Measurements from ENCODE around the gene DUS2.
"Not testable (repeated sequence)": the region's sequence is repeated elsewhere in the genome, so short reads cannot be mapped to it uniquely, and the experiment has no call there.

Gene DUS2

DNA sequence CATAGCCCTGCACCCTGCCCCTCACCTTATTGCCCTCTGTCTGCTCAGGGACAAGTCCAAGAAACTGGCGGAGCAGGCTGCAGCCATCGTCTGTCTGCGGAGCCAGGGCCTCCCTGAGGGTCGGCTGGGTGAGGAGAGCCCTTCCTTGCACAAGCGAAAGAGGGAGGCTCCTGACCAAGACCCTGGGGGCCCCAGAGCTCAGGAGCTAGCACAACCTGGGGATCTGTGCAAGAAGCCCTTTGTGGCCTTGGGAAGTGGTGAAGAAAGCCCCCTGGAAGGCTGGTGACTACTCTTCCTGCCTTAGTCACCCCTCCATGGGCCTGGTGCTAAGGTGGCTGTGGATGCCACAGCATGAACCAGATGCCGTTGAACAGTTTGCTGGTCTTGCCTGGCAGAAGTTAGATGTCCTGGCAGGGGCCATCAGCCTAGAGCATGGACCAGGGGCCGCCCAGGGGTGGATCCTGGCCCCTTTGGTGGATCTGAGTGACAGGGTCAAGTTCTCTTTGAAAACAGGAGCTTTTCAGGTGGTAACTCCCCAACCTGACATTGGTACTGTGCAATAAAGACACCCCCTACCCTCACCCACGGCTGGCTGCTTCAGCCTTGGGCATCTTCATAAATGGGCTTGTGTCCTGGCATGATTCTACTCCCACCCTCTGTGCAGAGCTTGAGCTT, 55.8 kb downstream of the DUS2 start:
- no peak for DNase-seq

DNA sequence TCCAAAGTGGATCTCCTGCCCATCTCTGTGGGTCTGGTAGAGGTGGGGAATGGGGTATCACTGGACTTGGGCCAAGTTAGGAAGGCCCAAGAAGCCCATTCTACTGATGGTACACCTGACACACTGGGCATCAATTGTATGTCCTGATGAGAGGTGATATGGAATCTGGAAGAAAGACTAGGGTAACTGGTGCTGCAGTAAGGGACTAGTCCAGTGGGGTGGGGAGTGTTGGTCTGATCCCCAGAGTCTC, 56.2 kb downstream of the DUS2 start:
- DNase-seq: no peak

DNA sequence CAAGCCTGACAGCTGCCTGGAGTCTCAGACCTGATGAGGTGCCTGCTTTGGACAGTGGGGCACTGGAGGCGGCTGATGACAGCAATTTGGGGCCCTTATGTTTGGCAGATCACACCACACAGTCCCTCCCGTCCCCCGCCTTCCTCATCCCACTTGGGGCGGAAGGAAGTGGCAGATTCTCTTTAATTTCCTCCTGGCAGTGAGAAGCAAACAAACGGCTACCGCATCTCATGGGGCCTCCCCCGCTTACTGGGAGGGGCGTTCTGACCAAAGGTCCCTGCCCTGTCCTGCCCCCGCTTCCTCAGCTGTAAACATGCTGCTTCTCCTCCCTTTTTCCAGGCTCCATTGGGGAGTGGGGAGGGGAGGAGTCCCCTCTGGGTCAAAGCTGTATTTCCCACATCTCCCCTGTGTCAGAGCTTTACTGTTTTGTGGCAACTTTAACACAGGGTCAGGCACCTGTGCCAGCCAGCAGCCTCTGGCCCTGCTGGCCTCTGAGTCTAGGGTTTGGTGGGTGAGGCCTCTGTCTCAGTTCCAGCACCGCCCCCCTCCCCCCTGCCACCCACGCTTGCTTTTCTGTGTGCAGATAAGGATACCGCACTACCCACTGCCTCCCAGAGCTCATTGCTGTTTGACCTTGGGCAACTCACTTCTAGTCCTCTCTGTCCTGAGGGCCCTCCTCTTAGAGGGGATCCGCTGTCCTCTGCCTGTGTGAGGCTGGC, 56.7 kb downstream of the DUS2 start:
- DNase-seq: peak; percentile 68 to 81

DNA sequence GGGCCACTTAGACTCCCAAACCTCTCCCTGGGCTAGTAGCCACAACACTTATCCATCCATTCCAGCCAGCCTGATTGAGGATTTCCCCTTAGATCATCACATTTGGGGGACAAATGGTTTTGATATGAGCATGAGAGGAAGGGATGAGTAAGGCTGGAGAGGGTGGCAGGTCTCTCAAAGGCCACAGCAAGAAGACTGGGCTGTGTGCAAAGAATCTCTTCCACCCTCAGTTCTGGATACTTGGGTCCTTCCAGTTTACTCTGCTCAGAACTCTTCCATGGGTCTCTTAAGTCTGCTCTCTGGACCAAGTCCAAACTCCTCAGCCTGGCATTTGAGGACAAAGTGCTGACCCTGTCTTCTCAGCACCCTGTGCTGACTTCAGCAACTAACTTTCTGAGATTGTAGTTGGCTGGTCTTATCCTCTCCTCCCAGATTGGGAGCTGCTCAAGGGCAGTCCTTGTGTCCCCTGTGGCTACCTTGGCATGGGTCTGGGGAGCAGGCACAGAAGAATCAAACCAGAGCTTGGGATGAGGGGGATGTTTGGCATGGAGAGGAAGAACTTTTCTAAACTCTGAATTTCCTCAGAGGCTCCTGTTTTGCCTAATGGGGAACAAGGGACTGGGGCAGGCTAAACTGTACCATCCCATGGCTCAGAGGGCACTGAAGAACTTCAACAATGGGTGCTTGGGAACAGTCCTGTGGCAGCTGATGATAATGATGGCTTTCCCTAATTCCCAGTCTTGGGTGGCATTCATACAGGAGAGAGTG, 59.0 kb downstream of the DUS2 start:
- no peak for DNase-seq

DNA sequence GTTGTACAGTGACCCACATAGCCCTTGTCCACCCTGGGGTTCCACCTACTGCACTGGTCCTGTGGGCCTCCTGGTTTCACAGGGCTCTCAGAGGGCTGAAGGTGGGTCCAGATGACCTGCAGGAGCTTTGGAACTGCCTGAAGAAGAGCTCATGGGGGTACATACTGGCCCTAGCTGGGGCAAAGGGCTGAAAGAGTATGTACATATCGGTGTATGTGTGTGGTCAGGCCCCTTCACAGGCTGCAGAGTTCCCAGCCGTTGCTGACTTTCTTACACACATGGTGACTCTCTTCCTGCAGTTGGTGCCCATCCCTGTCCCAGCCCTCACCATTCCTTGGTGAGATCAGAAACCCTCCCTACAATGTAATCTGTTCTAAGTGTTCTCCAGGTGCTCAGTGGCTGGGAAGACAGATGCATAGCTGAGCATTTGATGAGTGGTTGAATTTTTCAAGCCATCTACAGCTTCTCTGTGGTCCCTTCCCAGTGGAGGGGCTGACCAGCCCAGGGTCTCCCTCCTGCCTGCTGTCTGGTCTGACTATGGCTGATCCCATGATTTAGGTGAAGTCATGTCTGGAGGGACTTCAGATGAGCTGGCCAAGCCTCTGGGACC, 59.6 kb downstream of the DUS2 start:
- no peak for DNase-seq

DNA sequence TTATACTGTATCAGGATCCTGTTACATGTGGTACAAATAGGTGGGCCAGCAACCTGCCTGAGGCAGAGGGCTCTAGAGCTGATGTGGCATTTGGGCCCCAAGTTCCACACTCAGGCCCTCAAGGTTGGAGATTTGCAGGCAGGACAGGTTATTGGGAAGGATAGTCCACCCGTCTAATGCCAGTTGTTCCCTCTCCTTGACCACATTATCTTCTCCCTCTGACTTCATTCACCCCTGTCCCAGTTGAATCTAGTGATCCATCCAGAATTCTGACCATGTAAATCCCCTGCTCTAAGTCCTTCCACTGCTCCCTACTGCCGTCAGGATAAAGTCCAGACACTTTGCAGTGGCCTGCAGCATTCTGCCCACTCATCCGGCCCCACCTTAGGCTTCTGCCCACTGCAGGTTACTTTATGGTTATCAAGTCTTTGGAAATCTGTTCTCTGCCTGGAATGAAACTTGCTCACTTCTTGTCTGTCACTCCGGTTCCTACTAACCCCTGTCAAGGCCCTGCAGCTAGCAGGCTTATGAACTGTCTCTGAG, 60.2 kb downstream of the DUS2 start:
- DNase-seq: no peak

DNA sequence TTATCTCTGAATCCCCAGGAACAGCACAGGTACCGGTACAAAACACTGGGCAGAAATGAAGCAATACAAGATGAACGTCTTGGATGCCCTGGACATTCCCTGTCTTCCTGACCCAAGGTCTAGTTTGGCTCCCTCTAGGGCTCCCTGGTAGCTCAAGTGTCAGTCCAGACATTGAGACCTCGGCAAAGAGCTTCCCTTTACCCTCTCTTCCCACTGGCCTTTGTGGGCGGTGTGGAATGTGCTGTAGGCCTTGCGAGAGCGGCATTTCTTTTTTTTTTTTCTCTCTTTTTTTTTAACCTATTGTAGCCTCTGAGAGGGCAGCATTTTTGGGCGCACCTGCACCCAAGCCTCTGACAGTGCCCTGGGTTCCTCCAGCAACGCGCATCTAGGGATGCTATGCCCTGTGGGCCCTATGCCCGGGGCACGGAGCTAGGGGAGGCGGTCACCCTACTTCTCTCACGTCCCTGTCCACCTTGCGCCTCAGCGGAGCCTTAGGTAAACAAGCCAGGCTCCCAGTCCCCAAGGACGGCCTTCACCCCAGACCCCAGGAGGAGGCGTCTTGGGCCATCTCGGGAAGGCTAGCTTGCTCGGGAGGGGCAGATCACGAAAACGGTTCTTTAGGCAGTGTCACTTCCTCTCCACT, 60.9 kb downstream of the DUS2 start:
- DNase-seq: no peak

DNA sequence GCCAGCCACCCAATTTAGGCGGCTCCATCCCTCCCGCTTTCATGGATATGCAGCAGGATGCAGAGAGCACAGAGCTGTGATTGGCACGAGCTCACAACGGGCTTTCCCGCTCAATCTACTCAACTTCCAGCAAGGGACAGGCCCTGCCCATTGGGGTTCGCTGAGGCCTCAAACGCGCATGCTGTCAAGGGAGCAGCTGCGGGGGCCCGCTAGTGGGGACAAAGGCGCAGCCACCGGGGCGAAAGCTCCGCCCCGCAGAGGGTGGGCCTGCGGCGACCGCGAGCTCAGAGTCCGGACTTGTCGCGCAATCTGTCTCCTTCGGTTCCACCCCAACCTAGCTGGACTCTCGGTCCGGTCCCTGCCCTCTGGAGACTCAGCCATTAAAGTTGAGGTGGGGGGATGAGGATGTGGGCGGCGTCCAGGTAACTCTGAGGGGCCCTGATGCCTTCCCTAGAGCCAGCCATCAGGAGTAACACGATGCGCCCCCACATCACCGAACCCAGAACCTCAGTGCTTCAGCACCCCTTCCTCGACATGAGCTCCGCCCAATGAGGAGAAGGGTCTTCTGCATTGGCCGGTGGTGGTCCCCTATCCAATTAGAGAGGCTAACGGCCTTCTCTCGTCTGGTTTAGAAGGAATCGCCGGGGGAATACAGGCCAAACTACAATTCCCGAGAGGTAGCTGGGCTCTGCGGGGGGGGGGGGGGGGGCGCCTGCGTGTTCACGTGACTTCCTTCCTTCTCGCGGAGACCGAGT, 61.6 kb downstream of the DUS2 start:
- DNase-seq: peak; percentile 89 to 90

DNA sequence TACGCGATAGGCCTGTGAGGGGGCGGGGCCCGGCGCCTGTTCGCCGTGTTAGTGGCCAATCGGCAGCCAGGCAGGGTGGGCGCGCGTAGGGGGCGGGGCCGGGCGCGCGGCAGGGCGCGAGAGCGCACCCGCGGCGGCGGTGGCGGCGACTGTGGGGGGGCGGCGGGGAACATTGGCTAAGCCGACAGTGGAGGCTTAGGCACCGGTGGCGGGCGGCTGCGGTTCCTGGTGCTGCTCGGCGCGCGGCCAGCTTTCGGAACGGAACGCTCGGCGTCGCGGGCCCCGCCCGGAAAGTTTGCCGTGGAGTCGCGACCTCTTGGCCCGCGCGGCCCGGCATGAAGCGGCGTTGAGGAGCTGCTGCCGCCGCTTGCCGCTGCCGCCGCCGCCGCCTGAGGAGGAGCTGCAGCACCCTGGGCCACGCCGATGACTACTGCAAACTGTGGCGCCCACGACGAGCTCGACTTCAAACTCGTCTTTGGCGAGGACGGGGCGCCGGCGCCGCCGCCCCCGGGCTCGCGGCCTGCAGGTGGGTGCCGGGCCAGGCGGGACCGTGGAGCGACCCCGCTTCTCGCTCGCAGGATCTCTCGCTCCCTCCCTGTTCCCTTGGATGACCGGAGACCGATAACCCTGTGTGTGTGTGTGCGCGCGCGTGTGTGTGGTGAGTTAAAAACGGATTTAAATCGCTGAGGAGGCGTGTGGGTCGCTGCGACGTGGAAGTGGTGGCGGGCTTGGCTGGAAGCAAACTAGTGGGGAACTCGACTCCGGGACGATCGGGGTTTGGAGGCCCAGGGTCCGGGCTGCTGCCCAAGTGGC, 62.4 kb downstream of the DUS2 start, which contains the start of gene NFATC3:
Gene NFATC3 (plus strand): TSS at position 112 of the 813 bp plus-strand sequence. CDS start 312 bp downstream, at position 424.
- DNase-seq: peak; percentile 98 to 99

DNA sequence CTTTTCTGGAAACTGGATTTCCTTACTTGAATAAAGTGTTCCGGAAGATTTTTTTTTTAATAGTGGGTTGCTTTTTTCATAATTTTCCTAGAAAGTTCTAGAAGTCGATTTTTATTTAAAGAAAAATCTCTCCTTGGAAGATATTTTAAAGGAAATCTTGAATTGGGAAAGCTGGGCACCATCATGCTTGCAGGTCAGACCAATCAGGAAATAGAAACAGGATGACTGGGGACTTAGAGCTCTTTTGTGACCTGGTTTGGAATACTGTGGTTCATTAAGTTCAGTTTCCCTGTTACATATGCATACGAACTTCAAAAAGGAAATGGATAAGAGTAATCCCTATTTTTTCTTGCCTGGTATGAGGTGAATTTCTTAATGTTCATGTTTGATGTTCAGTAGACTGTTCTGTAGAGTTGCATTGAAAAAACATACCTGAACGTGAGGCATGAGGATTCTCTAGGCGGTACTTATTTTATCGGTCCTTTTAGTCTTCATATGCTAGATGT, 63.3 kb downstream of the DUS2 start:
- no peak for DNase-seq

DNA sequence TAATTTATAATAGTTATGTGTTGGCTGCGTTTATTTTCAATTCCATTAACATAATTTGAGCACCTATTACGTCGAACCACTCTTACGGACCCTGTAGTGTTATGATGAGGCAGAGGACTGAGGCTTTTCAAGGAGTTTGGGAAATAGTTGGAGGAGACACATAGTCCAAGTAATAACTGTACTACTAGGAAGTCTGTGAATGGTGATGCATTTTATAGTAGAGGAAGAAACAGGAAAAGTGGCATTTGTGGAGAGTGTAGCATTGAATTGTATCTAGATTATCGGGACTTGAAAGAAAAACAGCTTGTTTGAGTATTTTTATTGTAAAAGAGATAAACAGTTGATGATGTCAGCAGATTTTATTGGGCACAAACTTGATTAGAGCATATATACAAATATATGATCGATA, 63.8 kb downstream of the DUS2 start:
- no peak for DNase-seq

DNA sequence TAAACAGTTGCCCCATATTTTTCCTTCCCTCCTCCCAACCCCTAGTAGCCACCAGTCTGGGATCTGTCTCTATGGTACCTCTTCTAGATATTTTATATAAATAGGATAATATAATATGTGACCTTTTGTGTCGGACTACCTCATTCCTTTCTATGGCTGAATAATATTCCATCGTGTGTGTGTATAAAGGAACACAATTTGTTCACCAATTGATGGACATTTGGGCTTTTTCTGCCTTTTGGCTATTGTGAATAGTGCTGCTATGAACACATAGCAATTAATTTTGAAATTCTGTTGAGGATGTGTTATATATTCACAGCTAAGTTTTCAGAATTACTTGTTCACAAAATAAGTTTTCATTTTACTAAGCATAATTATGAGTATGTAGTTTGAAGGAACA, 64.6 kb downstream of the DUS2 start:
- DNase-seq: no peak

DNA sequence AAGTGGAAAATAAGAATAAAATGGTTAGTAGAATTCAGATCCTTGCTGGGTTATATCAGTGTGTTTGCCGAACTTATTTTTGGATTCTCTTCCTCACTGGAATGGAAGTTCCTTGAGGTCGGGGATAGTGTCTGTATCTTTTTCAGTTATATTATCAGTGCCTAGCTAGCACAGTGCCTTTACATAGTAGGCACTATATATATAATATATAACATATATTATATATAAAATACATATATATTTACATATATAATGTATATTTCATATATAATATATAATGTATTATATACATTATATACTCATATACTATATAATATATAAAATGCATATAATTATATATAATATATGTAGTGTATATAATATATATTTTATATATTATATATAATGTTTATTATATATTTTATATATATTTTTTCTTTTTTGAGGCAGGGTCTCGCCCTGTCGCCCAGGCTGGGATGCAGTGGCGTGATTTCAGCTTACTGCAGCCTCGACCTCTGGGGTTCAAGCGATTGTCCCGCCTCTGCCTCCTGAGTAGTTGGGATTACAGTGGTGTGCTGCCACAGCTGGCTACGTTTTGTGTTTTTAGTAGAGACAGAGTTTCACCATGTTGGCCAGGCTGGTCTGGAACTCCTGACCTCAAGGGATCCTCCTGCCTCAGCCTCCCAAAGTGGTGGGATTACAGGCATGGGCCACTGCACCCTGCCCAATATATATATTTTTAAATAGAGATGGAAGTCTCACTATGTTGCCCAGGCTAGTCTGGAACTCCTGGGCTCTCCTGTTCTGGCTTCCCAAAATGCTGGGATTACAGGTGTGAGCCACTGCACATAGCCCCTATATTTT, 65.3 kb downstream of the DUS2 start:
- no peak for DNase-seq

DNA sequence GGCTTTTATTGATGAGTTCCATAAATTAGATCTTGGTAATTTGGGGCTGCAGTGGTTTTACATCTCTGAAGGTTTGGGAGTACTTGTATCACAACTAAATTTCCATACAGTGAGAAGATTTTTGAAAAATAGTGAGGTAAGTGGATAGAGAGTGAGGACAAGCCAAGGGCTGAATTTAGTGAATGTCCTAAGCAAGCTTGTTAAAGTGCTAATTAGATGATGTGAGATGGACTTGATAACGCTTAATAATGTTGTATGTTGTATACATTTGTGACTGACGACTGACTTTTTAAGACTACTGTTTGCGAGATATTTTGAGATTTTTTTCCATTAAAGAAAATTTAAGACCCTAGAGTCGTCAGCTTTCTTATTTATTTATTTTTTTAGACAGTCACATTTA, 66.0 kb downstream of the DUS2 start:
- no peak for DNase-seq

DNA sequence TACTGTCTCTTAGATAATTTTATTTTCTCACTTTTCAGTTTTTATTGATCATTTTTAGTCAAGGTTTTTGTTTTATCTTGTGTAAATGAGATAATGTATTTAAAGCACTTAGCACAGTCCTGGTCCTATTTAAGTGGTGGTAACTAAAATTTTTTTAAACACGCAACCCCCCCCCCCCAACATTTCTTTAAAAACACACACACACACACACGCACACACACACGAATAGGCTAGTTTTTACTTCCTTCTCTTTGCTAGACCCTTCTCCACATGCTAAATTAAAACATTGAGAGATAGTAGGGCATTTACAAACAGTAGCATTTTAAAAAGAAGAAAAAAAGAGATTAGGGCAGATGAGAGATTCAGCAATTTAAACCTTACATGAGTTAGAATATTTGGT, 67.0 kb downstream of the DUS2 start:
- DNase-seq: peak in 1 of 2 donors; percentile 44

DNA sequence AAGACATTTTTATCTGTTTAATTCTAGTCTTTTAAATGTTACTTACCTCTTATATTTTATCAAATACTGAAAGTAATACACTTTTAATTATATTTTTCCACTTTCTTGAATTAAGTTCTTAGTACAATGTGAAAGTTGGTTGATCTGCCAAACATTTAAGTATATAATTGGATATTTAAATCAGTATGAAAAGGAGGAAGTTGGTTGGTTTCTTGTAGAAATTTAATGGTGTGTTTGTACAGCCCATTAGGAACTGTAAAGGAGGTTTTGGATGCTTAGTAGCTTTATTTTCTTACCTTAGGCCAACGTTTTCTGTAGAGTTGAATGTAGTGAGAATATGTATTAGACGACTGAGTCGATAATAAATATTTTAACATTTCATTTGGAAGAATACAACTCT, 67.4 kb downstream of the DUS2 start:
- no peak for DNase-seq

DNA sequence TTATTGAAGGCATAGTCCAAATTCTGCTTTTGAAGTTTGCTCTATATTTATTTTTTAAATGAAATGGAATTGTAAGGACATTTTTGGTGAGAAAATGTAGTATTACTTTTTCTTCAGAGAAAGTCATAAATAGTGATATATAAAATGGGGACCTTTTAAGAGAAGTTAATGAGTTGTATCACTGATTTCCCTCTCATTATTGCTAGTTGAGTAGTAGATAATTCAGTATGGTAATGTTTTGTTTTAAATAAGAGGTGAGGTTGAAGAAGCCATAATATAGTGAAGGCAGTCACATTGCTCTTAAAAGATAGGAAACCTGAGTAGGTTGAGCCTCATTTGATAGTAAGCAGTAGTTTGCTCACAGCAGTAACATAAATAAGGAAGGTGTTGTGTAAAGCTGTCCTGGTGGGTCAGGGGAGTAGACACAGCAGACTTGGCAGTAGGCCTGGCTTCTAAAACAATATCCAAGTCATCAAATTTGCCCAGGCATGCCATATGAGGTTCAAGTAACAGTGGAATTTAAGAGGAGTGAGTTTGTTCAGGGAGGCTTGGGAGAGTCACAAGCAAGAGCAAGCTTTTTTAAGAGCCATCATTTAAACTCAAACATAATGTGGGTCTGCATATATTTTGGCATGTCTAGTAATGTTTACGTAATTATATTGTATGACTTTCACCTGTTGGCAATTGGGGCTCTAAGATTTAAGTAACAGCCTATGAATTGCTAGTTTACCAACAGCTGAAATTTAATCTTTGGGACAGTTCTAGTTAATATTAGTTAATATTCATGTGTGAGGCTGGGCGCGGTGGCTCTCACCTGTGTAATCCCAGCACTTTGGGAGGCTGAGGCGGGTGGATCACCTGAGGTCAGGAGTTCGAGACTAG, 68.5 kb downstream of the DUS2 start:
- no peak for DNase-seq

DNA sequence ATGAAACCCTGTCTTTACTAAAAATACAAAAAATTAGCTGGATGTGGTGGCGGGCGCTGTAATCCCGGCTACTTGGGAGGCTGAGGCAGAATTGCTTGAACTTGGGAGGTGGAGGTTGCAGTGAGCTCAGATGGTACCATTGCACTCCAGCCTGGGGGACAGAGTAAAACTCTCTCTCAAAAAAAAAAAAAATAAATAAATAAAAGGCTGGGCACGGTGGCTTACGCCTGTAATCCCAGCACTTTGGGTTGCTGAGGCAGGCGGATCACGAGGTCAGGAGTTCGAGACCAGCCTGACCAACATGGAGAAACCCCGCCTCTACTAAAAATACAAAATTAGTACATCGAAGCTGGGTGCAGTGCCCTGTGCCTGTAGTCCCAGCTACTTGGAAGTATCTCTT, 69.2 kb downstream of the DUS2 start:
- DNase-seq: not testable (repeated sequence)

Measured in CD4-positive, alpha-beta T cell treated with Interferon alpha-2 for 1 hour (primary cell).